A549 (cell line): ENCODE data around the gene GPR176. TPM values are rescaled to one million over a fixed set of nuclear protein-coding genes. Genes with fewer than 3 reads are reported as not detected.

Experiments
- ATAC-seq, 2 experiments: fragments of 200-7000 bp in 1 of 2; fragments of >200 bp in 1 of 2; cut with Nextera tagmentation in 1 of 2; cut with Tn5 transposase in 1 of 2; 3 replicates each; pipeline versions ENCODE4 v1.8.0 to v1.9.1; 2018 to 2020; ENCODE audit warnings: mild to moderate bottlenecking in 1 of 2, moderate library complexity in 1 of 2
- CTCF ChIA-PET: fragments of 300-600 bp; sonication (Branson Sonifier 250); formaldehyde crosslinking; extraction: SDS; loops from one replicate; lab custom pipeline; 2021; ENCODE audit warnings: antibody characterized with exemption, inconsistent platforms; lab: Yijun Ruan, JAX
- POLR2A ChIA-PET: fragments of 350-600 bp; formaldehyde crosslinking; extraction: SDS; loops from one replicate; lab custom pipeline; 2021; ENCODE audit warnings: antibody characterized with exemption, inconsistent platforms; lab: Yijun Ruan, JAX
- DNase-seq, 2 experiments: peaks; one replicate each; pipeline versions ENCODE4 v3.0.0 to v3.0.0-alpha.2; 2011 to 2016; ENCODE audit warnings: low read depth in 1 of 2, low spot score in 1 of 2
- FAIRE-seq: peaks from 2 replicates; lab custom pipeline; 2011; peaks lifted over from hg19 to GRCh38; lab: Jason Lieb, UNC
- H3K27ac ChIP-seq, 2 experiments: fragments of >200 bp; sonication (Bioruptor Twin); formaldehyde crosslinking; 3 replicates each; pipeline ENCODE4 v1.5.1; 2016 to 2017
- H3K4me1 ChIP-seq: fragments of >200 bp; sonication (Bioruptor Twin); formaldehyde crosslinking; 3 replicates; pipeline ENCODE4 v1.6.1; 2016
- H3K4me2 ChIP-seq: fragments of >200 bp; sonication (Bioruptor Twin); formaldehyde crosslinking; 3 replicates; pipeline ENCODE4 v1.6.1; 2016
- H3K4me3 ChIP-seq: fragments of >200 bp; sonication (Bioruptor Twin); formaldehyde crosslinking; 3 replicates; pipeline ENCODE4 v1.5.1; 2016
- H3K9me3 ChIP-seq: fragments of >200 bp; sonication (Bioruptor Twin); formaldehyde crosslinking; 3 replicates; pipeline ENCODE4 v1.6.1; 2016
- CEBPB ChIP-seq, 2 experiments: fragments of >200 bp in 1 of 2; sonication (Bioruptor Twin) in 1 of 2; formaldehyde crosslinking in 1 of 2; IDR thresholded peaks; 2 replicates each; pipeline ENCODE4 v1.6.1; 2012 to 2016
- CHD4 ChIP-seq: fragments of 200-600 bp; sonication (generic); IDR thresholded peaks from 2 replicates; pipeline ENCODE4 v1.6.1; 2016; ENCODE audit warnings: antibody characterized with exemption, mild to moderate bottlenecking, borderline replicate concordance
- EHF ChIP-seq: fragments of 250-450 bp; sonication (Bioruptor Pico); IDR thresholded peaks from 2 replicates; pipeline ENCODE4 v1.5.0; 2020; ENCODE audit warnings: mild to moderate bottlenecking
- EHMT2 ChIP-seq: fragments of 200-600 bp; sonication (generic); IDR thresholded peaks from 2 replicates; pipeline ENCODE4 v1.6.1; 2016; ENCODE audit warnings: antibody characterized with exemption, low read depth, mild to moderate bottlenecking, moderate library complexity
- EP300 ChIP-seq, 2 experiments: fragments of >200 bp; sonication (Bioruptor Twin); formaldehyde crosslinking; IDR thresholded peaks; 2 replicates in 1 of 2; 3 replicates in 1 of 2; pipeline ENCODE4 v1.6.1; 2016 to 2017
- FOSB ChIP-seq: fragments of 250-450 bp; sonication (Bioruptor Pico); IDR thresholded peaks from 2 replicates; pipeline ENCODE4 v1.5.0; 2020; ENCODE audit warnings: mild to moderate bottlenecking, moderate library complexity
- FOSL2 ChIP-seq, 2 experiments: fragments of 450-650 bp in 1 of 2; fragments of >200 bp in 1 of 2; sonication (Bioruptor Twin) in 1 of 2; formaldehyde crosslinking; IDR thresholded peaks; 2 replicates each; pipeline versions ENCODE4 v1.5.0 to v1.6.1; 2016 to 2020; ENCODE audit warnings: mild to moderate bottlenecking in 1 of 2, moderate library complexity in 1 of 2
- FOXS1 ChIP-seq: fragments of 250-450 bp; sonication (Bioruptor Pico); IDR thresholded peaks from 2 replicates; pipeline ENCODE4 v1.5.0; 2020; ENCODE audit warnings: mild to moderate bottlenecking, moderate library complexity
- GATA3 ChIP-seq: IDR thresholded peaks from 2 replicates; pipeline ENCODE4 v1.6.1; 2012; ENCODE audit warnings: borderline replicate concordance
- HDAC2 ChIP-seq: fragments of 200-600 bp; sonication (generic); IDR thresholded peaks from 2 replicates; pipeline ENCODE4 v1.6.1; 2016
- JUN ChIP-seq, 2 experiments: fragments of >200 bp; sonication (Bioruptor Twin); formaldehyde crosslinking; IDR thresholded peaks; 2 replicates in 1 of 2; 3 replicates in 1 of 2; pipeline ENCODE4 v1.6.1; 2016 to 2017
- KDM1A ChIP-seq: fragments of 200-600 bp; sonication (generic); IDR thresholded peaks from 2 replicates; pipeline ENCODE4 v1.6.1; 2016; ENCODE audit warnings: low read depth, mild to moderate bottlenecking
- KDM5A ChIP-seq: fragments of 200-600 bp; sonication (generic); IDR thresholded peaks from 2 replicates; pipeline ENCODE4 v1.6.1; 2016; ENCODE audit warnings: antibody characterized with exemption, mild to moderate bottlenecking
- MAFK ChIP-seq: fragments of 450-650 bp; IDR thresholded peaks from 2 replicates; pipeline ENCODE4 v1.6.1; 2014; ENCODE audit not compliant: partially characterized antibody
- MAZ ChIP-seq: fragments of 150-350 bp; IDR thresholded peaks from 2 replicates; pipeline ENCODE4 v1.6.1; 2014; ENCODE audit warnings: antibody characterized with exemption, low read depth, low read length, borderline replicate concordance
- NFE2L2 ChIP-seq: fragments of 150-350 bp; conservative IDR thresholded peaks from 2 replicates; pipeline ENCODE4 v1.6.1; 2014; ENCODE audit warnings: low read length
- NR3C1 ChIP-seq: fragments of >200 bp; sonication (Bioruptor Twin); formaldehyde crosslinking; IDR thresholded peaks from 3 replicates; pipeline ENCODE4 v1.6.1; 2017
- PBX3 ChIP-seq: IDR thresholded peaks from 2 replicates; pipeline ENCODE4 v1.6.1; 2012
- PHF8 ChIP-seq: fragments of 200-600 bp; sonication (generic); IDR thresholded peaks from 2 replicates; pipeline ENCODE4 v1.6.1; 2016; ENCODE audit warnings: low read depth, mild to moderate bottlenecking, antibody characterized with exemption, moderate library complexity, borderline replicate concordance
- POLR2AphosphoS2 ChIP-seq: conservative IDR thresholded peaks from 2 replicates; pipeline ENCODE4 v1.6.1; 2012; ENCODE audit warnings: low read length, improper control_type of control experiment, inconsistent platforms
- RAD21 ChIP-seq, 2 experiments: fragments of >200 bp in 1 of 2; sonication (Bioruptor Twin) in 1 of 2; formaldehyde crosslinking in 1 of 2; IDR thresholded peaks in 1 of 2; conservative IDR thresholded peaks in 1 of 2; 2 replicates in 1 of 2; 3 replicates in 1 of 2; pipeline ENCODE4 v1.6.1; 2012 to 2018; ENCODE audit warnings: inconsistent platforms in 1 of 2
- RARB ChIP-seq: fragments of 250-450 bp; sonication (Bioruptor Pico); IDR thresholded peaks from 2 replicates; pipeline ENCODE4 v1.8.0; 2021; ENCODE audit warnings: mild to moderate bottlenecking, moderate library complexity
- RCOR1 ChIP-seq: fragments of 150-350 bp; IDR thresholded peaks from 2 replicates; pipeline ENCODE4 v1.6.1; 2014; ENCODE audit warnings: antibody characterized with exemption, low read length, low read depth
- RNF2 ChIP-seq: fragments of 200-600 bp; sonication (generic); IDR thresholded peaks from 2 replicates; pipeline ENCODE4 v1.6.1; 2016; ENCODE audit warnings: low read depth, mild to moderate bottlenecking, antibody characterized with exemption, moderate library complexity, borderline replicate concordance
- SMC3 ChIP-seq: fragments of >200 bp; sonication (Bioruptor Twin); formaldehyde crosslinking; IDR thresholded peaks from 3 replicates; pipeline ENCODE4 v1.6.1; 2018; ENCODE audit warnings: inconsistent platforms
- SREBF2 ChIP-seq: fragments of 450-650 bp; IDR thresholded peaks from 2 replicates; pipeline ENCODE4 v1.6.1; 2014; ENCODE audit warnings: mild to moderate bottlenecking, moderate library complexity
- TFCP2L1 ChIP-seq: fragments of 250-450 bp; sonication (Bioruptor Pico); IDR thresholded peaks from 2 replicates; pipeline ENCODE4 v1.5.0; 2021; ENCODE audit warnings: mild to moderate bottlenecking
- ZNF302 ChIP-seq: fragments of 250-450 bp; sonication (Bioruptor Pico); IDR thresholded peaks from 2 replicates; pipeline ENCODE4 v1.9.0; 2021; ENCODE audit warnings: inconsistent platforms, mild to moderate bottlenecking, moderate library complexity
- ZSCAN20 ChIP-seq: fragments of 250-450 bp; sonication (Bioruptor Pico); IDR thresholded peaks from 2 replicates; pipeline ENCODE4 v1.8.0; 2022; ENCODE audit warnings: mild to moderate bottlenecking, moderate library complexity
- WGBS: methylation state at CpG from one replicate; pipeline ENCODE4 v1.1.6; 2017; ENCODE audit errors: missing lambda C conversion rate; 5-methylcytosine and 5-hydroxymethylcytosine counted together
- polyA plus RNA-seq, 4 experiments: library from polyadenylated mRNA; depleted of rRNA in 3 of 4; stranded (reverse); fragments of >200 nt; fragmentation: RNase III in 1 of 4; extraction: RNeasy Plus Mini Kit Qiagen cat#74134 plus additional on column Dnase treatment in 1 of 4; gene quantifications; 2 replicates in 3 of 4; 3 replicates in 1 of 4; pipeline ENCODE4 v1.2.3, GENCODE V29; 2011 to 2017
- TF ChIP-seq, protein P1 (sequence below): fragments of 450-650 bp; IDR thresholded peaks from 2 replicates; pipeline ENCODE4 v1.6.1; 2014; ENCODE audit warnings: antibody characterized with exemption

Gene GPR176
- polyA plus RNA-seq, 2 of the 4 experiments (the other 2 are of a cell fraction): 1.5 to 8.1 TPM

DNA sequence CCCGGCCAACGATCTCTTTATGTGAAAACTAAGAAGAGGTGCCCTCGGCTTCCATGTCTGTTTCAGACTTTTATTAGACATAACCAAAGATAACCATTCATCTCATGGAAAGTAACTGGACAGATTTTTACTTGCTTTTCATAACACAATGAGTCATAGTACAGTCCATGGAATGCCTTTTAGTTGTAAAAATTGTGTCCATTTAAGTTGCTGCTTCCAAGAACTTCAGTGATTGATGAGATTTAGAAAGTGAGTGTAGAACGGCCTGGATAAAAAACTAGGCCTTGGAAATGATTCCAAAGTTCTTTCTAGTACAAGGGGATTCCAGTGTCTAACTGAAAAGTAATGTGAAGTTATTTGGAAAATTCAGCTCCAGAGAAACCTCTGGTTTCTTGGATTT lies 24.7 kb upstream of the GPR176 start:
- Histone ChIP-seq H3K4me2 (no peak overlapping the region), H3K27ac (no peak overlapping the region), H3K4me1 (peaks cover 9% of the 10 kb centered on the region), H3K4me3 (no peak overlapping the region), H3K9me3 (no peaks in the 10 kb centered on the region)
- ATAC-seq: no peak
- TF ChIP-seq TFCP2L1 (CRISPR knock-in tag): no peak
- no peak for TF ChIP-seq EHF
- TF ChIP-seq RAD21 (conservative IDR thresholded peaks at IDR 0.05 in 1 of 2, IDR thresholded peaks at IDR 0.05 in 1 of 2): no peak
- no peak for TF ChIP-seq RARB (CRISPR knock-in tag)
- TF ChIP-seq ZSCAN20 (CRISPR knock-in tag): no peak
- TF ChIP-seq KDM5A: no peak
- TF ChIP-seq SREBF2: no peak
- TF ChIP-seq JUN (IDR thresholded peaks at IDR 0.05): no peak
- TF ChIP-seq EHMT2: no peak
- no peak for TF ChIP-seq MAZ
- TF ChIP-seq, protein P1, sequence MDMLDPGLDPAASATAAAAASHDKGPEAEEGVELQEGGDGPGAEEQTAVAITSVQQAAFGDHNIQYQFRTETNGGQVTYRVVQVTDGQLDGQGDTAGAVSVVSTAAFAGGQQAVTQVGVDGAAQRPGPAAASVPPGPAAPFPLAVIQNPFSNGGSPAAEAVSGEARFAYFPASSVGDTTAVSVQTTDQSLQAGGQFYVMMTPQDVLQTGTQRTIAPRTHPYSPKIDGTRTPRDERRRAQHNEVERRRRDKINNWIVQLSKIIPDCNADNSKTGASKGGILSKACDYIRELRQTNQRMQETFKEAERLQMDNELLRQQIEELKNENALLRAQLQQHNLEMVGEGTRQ: no peak
- no peak for TF ChIP-seq FOSL2 (IDR thresholded peaks at IDR 0.05)
- no peak for TF ChIP-seq FOSL2 (CRISPR knock-in tag; IDR thresholded peaks at IDR 0.05)
- no peak for TF ChIP-seq GATA3
- ChIA-PET CTCF (interaction anchor here (0.6 to 1.3 kb wide), 3 partner anchors 57 to 315 kb away, joined by 3 to 4 read pairs (median 3); no protein-coding TSS in a partner anchor), POLR2A (no interaction called here)
- 99% methylated on average over 4 of the region's 4 CpGs for WGBS
- no peak for DNase-seq
- no peak for FAIRE-seq

DNA sequence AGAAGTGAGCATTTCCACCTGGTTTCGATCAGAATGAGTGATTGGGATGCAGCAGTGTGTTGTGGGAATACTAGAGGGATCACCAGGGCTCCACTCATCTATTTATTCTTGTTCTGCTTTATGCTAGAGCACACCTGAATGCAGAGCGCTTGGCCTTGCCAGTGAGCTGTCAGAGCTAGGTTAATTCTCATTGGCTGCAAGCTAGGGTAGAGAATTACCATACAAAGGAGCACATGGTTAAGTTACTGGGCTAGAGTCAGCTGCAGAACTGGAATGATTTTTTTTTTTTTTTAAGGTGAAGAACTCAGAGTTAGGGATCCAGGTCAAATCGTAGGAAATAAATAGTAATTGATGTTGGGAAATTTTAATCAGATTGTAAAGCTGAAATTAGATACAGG lies 22.7 kb upstream of the GPR176 start:
- Histone ChIP-seq H3K4me2 (peak overlapping the region; percentile 0; the same call in 1 of the 3 replicates), H3K27ac (peak overlapping the region in 1 of 2 experiments; percentile 68; a peak in 2 of 6 replicates), H3K4me1 (peaks cover 9% of the 10 kb centered on the region), H3K9me3 (no peaks in the 10 kb centered on the region), H3K4me3 (no peak overlapping the region)
- TF ChIP-seq EP300 (IDR thresholded peaks at IDR 0.05): no peak
- no peak for TF ChIP-seq FOSB
- TF ChIP-seq RCOR1: no peak
- TF ChIP-seq RNF2: no peak
- TF ChIP-seq ZNF302 (CRISPR knock-in tag): no peak
- TF ChIP-seq NR3C1: no peak
- TF ChIP-seq PHF8: no peak
- TF ChIP-seq SMC3: no peak
- no peak for TF ChIP-seq TFCP2L1 (CRISPR knock-in tag)
- no peak for TF ChIP-seq FOXS1
- no peak for TF ChIP-seq KDM1A
- WGBS: 90% methylated on average over 3 of the region's 3 CpGs
- ChIA-PET POLR2A (no interaction called here), CTCF (no interaction called here)
- DNase-seq (no peak), FAIRE-seq (no peak), ATAC-seq (no peak)

DNA sequence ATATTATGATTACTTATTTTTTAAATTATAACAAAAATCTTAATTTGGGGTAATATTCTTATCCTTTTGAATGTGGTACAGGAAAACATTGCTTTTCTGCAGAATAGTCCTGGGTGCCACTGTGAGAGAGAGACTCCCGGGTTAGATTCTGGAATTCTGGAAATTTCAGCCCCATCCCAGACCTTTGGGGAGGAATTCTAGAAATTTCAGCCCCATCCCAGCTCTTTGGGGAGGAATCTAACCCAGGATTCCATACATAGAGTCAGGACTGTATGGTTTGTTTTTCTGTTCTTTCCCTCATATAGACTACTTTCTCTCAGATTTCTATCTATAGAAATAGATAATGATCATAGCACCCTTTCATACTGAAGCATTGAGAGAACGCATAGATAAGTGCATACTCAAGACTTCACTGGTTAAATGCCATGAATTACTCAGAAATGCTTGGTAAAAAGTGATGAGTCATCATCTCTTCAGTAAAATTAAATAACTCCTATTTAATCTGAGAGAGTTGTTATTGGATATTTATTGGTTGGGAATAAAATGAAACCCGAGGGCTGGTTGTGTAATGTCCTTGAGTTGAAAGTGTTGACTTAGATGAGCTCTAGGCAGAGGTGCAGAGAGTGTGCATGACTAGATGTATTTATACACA lies 22.2 kb upstream of the GPR176 start:
- Histone ChIP-seq H3K4me2 (peak overlapping the region; percentile 0; the same call in 1 of the 3 replicates), H3K27ac (peak overlapping the region in 1 of 2 experiments; percentile 68; a peak in 2 of 6 replicates), H3K4me3 (no peak overlapping the region), H3K4me1 (peaks cover 15% of the 10 kb centered on the region), H3K9me3 (no peaks in the 10 kb centered on the region)
- TF ChIP-seq NFE2L2 (peak; percentile 71), HDAC2 (no peak), MAZ (no peak), CEBPB (IDR thresholded peaks at IDR 0.05) (no peak), CHD4 (no peak), PBX3 (no peak), MAFK (peak; percentile 97), FOSL2 (IDR thresholded peaks at IDR 0.05) (no peak), FOSL2 (CRISPR knock-in tag; IDR thresholded peaks at IDR 0.05) (peak; percentile 69), RNF2 (no peak), ZNF302 (CRISPR knock-in tag) (no peak), POLR2AphosphoS2 (no peak)
- ATAC-seq (no peak), FAIRE-seq (no peak), DNase-seq (no peak)
- CTCF ChIA-PET: no interaction called here
- 47% methylated on average over 3 of the region's 3 CpGs for WGBS
- POLR2A ChIA-PET: no interaction called here
